Activated T-cell treated with anti-CD3 and anti-CD28 coated beads, Interleukin-2, amount 50 U/mL, for 48 hours (primary cell): ENCODE data around the gene OR14I1.

Experiments
- DNase-seq, 2 experiments: peaks; one replicate each; pipeline ENCODE4 v3.0.0-alpha.2; 2020

Gene OR14I1

GRCh38 chr1:248702714-248703113, at the start of gene OR14I1:
Gene OR14I1 (minus strand): TSS chr1:248702766.
- DNase-seq = no peak

DNA sequence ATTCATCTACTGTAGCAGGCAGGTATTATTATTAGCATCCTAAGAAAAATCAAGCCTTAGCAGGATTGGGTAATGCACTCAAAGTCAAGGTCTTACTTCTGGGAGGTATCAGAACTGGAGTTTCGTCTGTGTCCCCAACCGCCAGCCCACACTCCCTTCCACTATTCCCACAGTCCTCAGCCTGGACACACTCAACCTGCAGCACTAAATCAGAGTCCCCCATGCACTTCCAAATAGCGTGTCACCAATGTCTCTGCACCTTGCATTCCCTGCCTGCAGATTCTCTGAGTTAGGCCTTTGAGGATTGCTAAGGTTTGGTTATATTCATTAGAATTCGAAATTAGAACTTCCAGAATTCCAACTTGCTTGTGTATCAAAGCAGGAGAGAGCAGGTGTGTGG, 49.1 kb upstream of the OR14I1 start:
- DNase-seq = no peak

GRCh38 chr1:248751142-248751541, 48.6 kb upstream of the OR14I1 start:
- DNase-seq = no peak

- DNase-seq = no peak
Measured at GRCh38 chr1:248750496-248750895, 47.9 kb upstream of the OR14I1 start.

GRCh38 chr1:248748211-248748610, 45.6 kb upstream of the OR14I1 start:
- no peak for DNase-seq

DNA sequence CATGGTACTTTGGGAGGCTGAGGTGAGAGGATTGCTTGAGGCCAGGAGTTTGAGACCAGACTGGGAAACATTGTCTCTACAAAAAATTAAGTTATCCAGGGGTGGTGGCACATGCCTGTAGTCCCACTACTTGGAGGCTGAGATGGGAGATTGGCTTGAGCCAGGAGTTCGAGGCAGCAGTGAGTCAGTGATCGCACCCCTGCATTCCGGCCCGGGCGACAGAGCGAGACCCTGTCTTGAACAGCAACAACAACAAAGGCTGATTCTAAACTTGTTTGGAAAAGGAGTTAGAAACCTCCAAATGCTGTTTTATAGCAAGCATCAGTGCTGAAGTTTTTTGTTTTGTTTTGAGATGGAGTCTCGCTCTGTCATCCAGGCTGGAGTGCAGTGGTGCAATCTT, 38.3 kb upstream of the OR14I1 start:
- DNase-seq = no peak

DNA sequence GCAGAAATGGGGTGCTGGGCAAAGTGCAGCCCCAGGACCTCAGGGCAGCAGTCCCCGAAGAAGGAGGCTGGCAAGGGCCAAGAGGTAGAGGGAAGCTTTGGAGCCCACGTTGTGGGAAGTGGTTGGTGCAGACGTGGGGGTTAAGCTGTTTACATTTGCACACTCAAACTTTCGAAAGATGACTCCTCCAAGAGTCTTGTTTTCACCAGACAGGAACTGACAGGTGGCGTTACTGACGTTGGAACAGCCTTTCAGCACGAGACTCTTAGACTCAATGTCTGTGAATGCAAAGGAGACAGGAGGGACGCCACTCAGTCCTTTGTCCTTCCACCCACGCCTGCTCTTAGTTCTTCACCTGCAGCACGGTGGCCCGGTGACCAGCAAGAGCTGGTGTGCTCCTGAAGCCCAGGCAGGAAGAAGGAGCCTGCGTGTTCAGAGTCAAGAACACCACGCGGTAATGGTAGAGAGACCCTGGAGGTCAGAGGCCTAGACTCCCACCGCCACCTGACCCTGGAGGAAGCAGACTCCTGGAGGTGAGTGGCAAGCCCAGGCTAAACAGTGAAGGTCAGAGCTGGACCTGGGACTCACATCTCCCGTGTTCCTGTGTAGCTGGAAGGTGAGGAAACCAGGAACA, 37.1 kb upstream of the OR14I1 start:
- no peak for DNase-seq

GRCh38 chr1:248737457-248737856, 34.9 kb upstream of the OR14I1 start:
- no peak for DNase-seq

DNA sequence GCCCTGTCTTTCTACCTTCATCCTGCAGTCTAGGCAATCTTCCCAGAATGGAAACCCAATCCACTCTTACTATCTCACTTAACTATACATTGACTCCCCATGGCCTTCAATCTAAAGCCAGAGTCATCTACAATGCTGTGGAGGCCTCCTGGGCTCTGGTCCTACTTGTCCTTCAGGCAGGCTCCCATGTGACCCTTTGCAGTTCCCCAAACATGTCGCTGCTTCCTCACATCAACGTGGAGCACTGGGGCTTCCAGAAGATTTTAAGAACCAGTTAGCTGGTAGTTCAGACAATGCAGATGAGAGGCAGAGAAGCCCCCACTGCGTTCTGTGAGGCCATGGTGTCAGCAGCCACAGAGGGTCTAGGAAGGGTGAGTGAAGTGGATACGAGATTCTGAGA, 34.4 kb upstream of the OR14I1 start:
- DNase-seq = no peak

DNA sequence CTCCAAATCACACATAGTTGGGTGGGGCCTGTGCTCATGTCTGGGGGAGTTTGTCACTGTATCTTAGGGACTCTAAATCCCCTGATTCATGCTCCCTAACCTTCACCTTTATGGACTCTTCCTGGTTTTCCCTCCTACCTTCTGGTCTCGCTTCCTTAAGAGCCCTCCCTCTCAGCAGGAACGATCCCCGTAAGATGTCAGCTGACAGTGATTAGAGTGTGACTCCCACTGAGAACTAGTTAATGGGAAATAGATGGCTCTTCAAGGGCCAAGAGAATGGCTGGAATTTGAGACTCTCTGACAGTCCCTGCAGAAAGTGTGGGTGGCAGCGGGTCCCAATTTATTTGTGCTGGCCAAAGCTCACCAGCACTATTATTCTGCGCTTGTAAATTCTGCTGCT, 31.0 kb upstream of the OR14I1 start:
- no peak for DNase-seq

GRCh38 chr1:248730507-248731335, 28.2 kb upstream of the OR14I1 start:
- no peak for DNase-seq

- no peak for DNase-seq
Measured at GRCh38 chr1:248714248-248714647, 11.7 kb upstream of the OR14I1 start.

DNA sequence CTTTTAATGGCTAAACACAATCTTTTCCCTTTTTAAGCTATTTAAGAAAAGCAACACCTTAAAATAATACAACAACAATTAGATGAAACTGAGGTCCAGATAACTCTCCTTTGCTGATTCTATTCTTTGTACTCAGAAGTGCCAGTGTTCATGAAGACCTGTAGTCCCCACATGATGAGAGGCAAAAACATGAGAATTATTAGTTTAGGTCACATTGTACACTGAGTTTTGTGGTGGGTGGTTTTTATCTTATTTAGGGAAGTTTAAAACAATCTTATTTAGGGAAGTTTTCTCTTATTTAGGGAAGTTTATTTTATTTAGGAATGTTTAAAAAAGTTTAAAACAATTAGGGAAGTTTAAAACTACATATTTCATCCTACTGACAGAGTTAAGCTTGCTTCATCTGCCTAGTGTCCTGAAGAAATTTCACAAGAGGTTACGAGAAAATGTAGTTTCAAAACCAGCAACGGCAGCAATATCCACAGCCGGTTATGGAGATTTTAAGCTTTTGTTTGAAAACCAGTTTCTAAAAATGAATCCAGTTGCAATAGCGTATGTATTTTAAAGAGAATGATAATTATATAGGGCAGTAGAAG, 7.8 kb upstream of the OR14I1 start:
- DNase-seq = no peak

GRCh38 chr1:248704606-248705005, 2.0 kb upstream of the OR14I1 start:
- DNase-seq = no peak

- no peak for DNase-seq
Measured at GRCh38 chr1:248703674-248704073, 1.1 kb upstream of the OR14I1 start.

DNA sequence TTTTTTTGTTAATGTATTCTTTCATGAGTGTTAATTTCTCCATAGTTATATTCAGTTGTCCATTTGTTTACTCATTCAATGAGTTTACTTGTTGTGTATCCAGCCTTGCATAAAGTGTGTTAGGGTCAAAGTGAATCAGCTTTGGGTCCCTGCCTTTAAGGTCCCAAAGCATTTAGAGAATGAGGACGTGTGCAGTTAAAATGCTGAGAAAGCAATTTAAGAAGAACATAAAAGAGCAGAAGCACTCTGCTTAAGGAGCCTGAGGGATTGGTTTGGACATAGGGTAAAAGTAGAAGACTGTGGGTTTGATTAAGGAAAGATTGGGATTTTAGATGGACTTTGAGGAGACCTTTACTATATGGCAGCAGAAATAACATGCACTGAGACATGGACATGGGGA, 3.5 kb downstream of the OR14I1 start:
- DNase-seq = no peak

DNA sequence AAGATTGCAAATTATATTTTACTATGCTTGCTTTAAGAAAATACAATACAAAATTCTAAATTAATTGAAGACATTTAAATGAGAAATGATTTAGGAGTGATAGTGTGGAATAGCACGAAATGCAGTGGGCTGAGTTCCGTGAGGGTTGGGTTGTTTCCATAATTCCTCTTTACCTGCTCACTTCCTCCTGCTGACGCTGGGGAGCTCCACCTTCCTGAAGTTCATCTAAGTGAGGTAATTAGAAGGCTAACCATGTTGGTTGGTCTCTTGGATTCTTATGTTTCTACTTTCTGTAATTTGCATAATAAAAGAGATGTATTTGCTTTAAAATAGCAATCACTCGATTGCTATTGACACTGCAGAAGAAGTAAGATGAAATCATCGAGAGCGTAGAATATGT, 4.7 kb downstream of the OR14I1 start:
- no peak for DNase-seq

- no peak for DNase-seq
Measured at GRCh38 chr1:248696774-248697173, 5.8 kb downstream of the OR14I1 start.

- no peak for DNase-seq
Measured at GRCh38 chr1:248696261-248696660, 6.3 kb downstream of the OR14I1 start.

DNA sequence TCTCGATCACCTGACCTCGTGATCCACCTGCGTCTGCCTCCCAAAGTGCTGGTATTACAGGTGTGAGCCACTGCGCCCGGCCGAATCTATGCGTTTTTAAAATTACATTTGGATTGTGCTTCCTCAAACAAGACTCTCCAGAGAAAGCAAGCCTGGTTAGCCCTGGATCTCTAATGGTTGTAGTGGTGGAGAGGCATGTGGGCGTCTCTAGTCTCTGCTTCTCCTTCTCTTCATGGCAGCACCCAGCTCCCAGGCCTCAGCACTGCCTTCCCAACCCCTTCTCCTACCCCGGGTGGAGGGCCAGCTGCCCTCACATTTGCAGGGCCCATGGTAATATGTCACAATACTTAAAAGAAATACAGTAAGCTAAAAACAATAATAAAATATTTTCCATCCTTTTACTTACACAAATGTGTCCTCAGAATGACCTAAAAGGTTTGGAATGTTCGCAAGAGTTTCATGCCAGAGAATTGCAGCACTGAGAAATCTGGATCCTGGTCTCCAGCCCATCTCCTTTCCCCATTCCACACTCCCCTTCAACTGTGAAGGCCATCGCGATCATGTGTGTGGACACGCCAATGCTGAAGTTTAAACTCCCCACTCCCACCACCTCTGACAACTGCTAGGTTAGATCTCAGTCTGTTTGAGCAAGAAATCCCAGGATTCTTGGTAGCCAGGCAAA, 7.0 kb downstream of the OR14I1 start:
- DNase-seq = no peak

GRCh38 chr1:248691567-248692155, 10.9 kb downstream of the OR14I1 start:
- DNase-seq = no peak

DNA sequence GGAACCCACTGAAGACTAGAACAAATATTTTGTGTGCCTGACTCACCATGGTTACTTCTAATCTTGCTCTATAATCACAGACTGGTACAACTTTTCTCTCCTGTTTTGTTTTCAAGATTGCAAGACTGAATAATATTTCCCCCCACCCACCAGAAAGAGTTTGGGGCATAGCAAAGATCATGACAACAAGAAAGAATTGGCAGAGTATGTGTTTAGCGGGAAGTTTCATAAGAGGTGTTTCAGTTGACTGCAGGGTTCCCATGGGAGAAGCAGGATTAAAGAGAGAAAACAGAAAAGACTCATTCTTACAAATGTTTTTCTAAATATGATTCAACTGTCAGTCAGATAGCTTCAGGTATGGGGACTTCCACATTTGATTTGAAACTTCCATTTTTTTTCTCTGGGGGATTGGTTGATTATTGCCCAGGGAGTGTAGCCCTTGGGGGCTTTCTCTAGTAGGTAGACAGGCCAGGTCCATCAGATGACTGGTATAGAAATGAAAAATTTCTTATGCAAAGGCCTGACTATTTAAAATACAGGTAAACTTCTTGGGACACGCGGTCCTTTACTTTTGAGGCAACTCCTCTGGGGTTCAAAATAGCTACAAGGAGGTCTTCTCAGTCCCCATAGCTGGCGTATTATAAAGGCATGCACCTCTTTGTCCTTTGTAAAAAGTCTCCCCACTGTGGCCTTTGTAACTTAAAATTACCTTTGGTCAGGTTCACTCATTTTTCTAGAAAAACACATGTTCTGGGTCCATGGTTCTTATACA, 13.9 kb downstream of the OR14I1 start:
- DNase-seq = no peak
